ACHN (cell line): ENCODE results near the gene NRXN2.
A peak's percentile ranks its signal among the peaks of the same experiment; 100 is the strongest.

Source experiments
- DNase-seq: peaks from one replicate; pipeline ENCODE4 v3.0.0-alpha.2; 2015
- in situ Hi-C: cut with HindIII; loops from 2 replicates; pipeline ENCODE4 v1.10.0; 2017; ENCODE audit warnings: low sequenced_read_pairs, low pct_ligation_motif_present, low pct_unique_long_range_greater_than_20kb

Gene NRXN2

DNA sequence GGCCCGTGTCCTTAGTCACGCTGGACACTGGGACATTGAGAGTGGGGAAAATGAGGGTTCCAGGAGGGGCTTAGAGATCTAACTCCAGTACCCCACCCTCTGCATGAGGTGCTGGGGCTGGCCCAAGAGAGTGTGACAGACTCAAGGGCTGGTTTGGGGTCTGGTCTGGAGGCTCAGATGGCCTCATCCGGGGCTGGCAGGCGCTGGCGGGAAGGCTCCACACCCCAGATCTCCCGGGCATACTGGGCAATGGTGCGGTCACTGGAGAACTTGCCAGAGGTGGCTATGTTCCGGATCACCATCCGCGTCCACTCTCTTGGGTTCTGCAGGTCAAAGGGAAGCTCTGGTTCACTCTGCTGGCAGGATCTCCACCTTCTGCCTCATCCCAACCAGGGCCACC lies 23.5 kb upstream of the NRXN2 start:
- DNase-seq = no peak
- in situ Hi-C loops = no loop called here

- in situ Hi-C loops = no loop called here
- DNase-seq = peak; percentile 78
Measured at GRCh38 chr11:64745521-64746328, 22.7 kb upstream of the NRXN2 start.

- in situ Hi-C loops = no loop called here
- no peak for DNase-seq
Measured at GRCh38 chr11:64745189-64745520, 22.2 kb upstream of the NRXN2 start.

DNA sequence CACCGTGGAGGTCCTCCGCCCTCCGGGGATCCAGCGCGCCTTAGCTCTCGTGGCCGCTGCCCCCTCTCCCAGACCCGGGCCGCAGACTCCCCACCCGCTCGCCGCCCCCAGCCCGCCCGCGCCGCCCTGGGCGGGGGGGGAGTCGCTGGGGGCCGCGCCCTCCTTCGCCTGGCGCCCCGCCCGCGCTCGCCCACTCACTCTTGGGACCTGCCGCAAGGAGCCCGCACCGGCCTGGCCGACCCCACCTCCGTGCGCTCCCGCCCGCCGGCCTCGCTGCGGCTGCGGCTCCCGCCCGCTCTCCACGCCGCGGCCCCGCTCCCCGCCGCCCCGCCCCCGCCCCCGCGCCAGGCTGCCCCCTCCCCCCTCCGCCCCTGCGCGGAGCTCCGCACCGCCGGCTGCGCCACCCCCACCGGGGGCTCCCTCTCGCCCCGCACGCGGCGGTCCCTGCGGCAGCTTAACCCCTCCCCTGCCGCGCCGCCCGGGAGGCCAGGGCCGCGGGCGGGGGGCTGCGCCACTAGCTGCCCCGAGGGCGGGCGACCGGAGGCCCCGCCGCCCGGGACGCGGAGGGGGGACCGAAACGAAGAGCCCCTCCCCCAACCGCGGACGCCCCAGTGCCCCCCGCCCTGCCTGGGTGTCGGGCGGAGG lies 21.7 kb upstream of the NRXN2 start:
- no peak for DNase-seq
- in situ Hi-C loops = no loop called here

DNA sequence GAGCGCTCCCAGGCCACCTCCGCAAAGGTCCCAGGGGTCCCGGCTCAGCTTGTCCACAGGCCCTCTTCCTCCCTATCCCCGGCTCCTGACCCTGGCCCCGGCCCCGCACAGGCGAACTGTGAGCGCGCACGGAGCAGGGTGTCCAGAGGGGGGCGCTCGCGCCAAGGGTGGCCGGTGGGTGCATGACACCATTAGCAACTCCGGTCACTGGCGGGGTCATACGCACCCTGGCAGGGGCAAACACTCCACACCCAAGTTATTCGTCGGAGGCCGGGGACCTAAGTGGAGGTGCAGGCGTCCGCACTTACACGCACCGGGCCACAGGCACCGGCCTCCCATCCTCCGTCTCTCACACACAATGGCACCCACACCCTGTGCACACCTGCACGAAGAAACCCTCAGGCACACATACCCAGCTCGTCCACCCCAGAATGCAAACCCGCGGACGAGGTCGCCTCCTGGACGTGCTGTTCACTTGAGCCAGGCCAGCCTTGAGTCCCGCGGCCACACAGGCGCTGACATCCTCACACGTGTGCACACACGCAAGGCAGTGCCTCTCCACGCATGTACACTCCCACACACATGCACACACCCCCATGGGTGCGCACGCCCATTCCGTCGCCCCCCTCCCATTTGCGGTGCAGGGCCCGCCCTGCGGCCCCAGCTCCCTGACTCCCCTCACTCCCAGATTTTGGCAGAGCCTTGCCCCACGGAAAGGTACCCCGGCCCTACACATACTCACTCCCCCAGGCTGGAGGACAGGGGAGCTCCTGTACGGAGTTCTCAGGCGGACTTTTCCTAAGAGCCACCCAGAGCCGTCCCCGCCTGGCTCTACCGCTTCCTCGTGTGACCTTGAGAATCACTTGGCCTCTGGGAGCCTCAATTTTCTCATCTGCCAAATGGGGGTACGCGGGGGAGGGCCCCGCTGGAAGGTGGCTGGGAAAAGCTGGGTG lies 20.9 kb upstream of the NRXN2 start, which contains the start of gene RASGRP2:
Gene RASGRP2 (minus strand): TSS at position 552 of the 953 bp plus-strand sequence. CDS start 1,276 bp downstream, outside the sequence.
- in situ Hi-C loops = no loop called here
- peak; percentile 57 for DNase-seq

GRCh38 chr11:64742889-64743590 lies 20.0 kb upstream of the NRXN2 start:
- in situ Hi-C loops = no loop called here

DNA sequence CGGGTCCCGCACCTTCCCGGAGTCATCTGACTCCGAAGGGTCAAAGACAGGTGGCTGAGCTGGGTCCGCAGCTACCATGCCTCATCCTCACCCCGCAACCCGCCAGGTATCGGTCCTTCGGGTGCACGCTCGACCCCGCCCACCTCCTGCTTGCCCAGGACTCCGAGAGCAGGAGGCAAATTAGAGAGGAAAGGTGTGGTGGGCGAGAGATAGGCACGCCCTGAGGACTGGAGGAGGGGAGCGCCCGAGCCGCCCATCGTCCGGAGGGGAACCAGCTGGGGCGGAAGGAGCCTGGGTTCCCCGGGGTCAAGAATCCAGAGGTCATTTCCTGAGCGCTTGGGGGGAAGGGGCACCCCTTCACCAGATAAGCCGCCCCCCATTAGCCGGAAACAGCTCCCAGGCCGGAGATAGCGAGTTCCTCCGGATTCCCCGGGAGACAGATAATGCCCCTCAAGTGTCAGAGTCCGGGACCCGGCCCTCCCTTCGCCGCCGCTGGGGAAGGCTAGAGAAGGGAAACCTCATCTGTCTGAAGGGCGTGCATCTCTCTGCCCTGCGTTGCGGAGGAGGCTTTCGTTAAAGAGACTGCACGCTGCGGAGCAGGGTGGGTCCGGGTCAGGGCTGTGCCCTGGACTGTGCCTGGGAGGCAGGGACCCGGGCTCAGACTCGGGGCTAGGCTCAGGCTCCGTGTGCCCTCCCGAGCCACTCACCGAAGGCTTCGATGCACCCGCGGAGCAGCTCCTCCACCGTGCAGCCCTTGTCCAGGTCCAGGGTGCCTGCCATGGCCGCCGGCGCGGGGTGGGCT lies 19.3 kb upstream of the NRXN2 start:
- in situ Hi-C loops = no loop called here
- peak; percentile 8 for DNase-seq

More at GRCh38 chr11:64742889-64743590, 20.0 kb upstream of the NRXN2 start:
- DNase-seq = peak; percentile 55

DNA sequence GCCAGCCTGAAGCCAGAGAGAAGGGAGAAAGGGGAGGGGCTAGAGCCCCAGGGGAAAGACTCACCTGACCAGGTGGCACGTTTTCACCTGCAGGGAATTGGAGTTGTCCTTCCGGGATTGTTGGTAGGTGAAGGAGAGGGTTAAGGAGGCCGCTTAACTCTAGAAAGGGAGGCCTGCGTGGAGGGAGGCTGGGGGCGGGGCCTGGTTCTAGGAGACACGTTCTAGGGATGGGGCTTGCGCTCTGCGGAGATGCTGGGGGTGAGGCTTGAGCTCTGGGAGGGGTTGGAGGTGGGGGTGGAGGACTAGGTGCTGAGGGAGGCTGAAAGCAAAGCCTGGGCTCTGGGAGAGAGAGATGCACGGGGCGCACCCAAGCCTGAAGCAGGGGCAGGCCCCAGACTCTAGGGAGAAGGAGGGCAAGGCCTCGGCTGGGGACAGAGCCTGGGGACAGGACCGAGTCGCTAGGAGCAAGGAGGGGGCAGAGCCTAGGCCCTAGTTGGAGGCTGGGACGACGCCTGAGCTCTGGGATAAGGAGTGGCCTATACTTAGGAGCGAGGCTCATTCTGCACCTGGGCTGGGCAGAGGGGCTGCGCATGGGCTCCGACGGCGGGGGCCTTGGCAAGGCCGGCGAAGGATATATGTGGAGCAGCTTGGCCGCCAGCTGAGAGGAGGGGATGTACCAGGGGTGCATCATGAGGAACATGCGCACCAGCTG lies 18.5 kb upstream of the NRXN2 start:
- in situ Hi-C loops = no loop called here
- DNase-seq = no peak

GRCh38 chr11:64739871-64740270 lies 16.9 kb upstream of the NRXN2 start:
- in situ Hi-C loops = no loop called here
- DNase-seq = no peak

GRCh38 chr11:64736654-64737053 lies 13.7 kb upstream of the NRXN2 start:
- DNase-seq = no peak
- in situ Hi-C loops = no loop called here

GRCh38 chr11:64735725-64736259 lies 12.8 kb upstream of the NRXN2 start:
- DNase-seq = no peak
- in situ Hi-C loops = no loop called here

GRCh38 chr11:64734811-64735724 lies 12.1 kb upstream of the NRXN2 start:
- DNase-seq = no peak
- in situ Hi-C loops = no loop called here

DNA sequence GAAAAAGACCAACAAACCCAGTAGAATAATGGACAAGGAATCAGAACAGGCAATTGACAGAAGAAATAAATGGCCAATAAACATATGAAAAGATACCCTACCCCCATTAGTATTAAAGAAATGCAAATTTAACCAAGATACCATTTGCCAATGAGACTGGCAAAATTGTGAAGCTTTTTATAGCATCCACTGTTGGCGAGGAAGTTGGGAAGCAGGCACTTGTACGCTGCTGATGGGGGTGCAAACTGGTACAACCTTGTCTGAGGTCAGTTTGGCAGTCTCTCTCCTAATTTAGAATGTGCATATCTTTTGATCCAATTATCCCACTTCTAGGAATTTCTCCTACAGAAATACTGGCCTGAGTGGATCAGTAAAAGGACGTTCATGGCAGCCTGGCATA lies 8.6 kb upstream of the NRXN2 start:
- DNase-seq = no peak
- in situ Hi-C loops = no loop called here

DNA sequence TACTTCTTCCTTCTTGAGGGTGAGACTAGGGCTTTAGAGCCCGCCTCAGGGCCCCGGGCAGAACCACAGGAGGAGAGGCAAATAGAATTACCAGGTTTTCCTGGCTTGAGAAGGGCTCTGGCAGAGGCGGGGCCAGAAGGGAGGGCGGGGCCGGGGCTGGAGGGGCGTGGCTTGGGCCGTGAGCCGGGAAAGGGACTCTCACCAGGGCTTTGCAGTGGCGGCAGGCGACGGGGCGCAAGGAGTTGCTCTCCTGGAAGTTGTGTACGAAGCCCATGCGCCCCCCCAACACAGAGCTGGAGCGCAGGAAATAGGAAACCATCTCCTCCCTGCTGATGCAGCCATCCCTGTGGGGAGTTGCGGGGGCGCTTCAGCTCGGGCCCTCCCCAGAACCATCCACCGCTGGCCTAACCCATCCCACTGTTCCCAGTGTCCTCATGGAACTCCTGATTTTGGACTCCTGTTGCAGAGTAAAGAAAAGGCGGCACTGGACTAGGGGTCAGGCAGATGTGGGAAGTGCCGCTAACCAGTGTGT lies 6.9 kb upstream of the NRXN2 start:
- DNase-seq = no peak

GRCh38 chr11:64728757-64729365 lies 5.9 kb upstream of the NRXN2 start:
- DNase-seq = no peak
- in situ Hi-C loops = no loop called here

More for the DNA sequence above, 6.9 kb upstream of the NRXN2 start:
- in situ Hi-C loops = no loop called here
